Thyroid gland (tissue), 4 donors: ENCODE data around the gene CDC42EP4. TPM values are rescaled to one million over a fixed set of nuclear protein-coding genes. Genes with fewer than 3 reads are reported as not detected.

ENCODE experiments used
- DNase-seq, 2 donors: peaks; one replicate each; pipeline ENCODE4 v3.0.0-alpha.2; 2019
- H3K27ac ChIP-seq, 3 donors: fragments of 200-600 bp; sonication (generic); 1 replicate in 2 of 3; 2 replicates in 1 of 3; pipeline ENCODE4 v1.5.1; 2016 to 2019; ENCODE audit warnings: mild to moderate bottlenecking in 1 of 3, moderate library complexity in 1 of 3
- H3K27me3 ChIP-seq: fragments of 200-600 bp; sonication (generic); one replicate; pipeline ENCODE4 v1.5.1; 2019
- H3K36me3 ChIP-seq, 2 donors: fragments of 200-600 bp; sonication (generic); one replicate each; pipeline ENCODE4 v1.5.1; 2016 to 2019
- H3K4me1 ChIP-seq, 2 donors: fragments of 200-600 bp; sonication (generic); one replicate each; pipeline ENCODE4 v1.5.1; 2017 to 2019
- H3K4me3 ChIP-seq, 3 donors: fragments of 200-600 bp; sonication (generic); replicated peaks in 1 of 3; 1 replicate in 2 of 3; 2 replicates in 1 of 3; pipeline ENCODE4 v1.5.1; 2016; ENCODE audit warnings: mild to moderate bottlenecking in 1 of 3
- H3K9me3 ChIP-seq: fragments of 200-600 bp; sonication (generic); one replicate; pipeline ENCODE4 v1.5.1; 2017
- POLR2A ChIP-seq, 2 donors: fragments of 450-650 bp; IDR thresholded peaks; one replicate each; pipeline ENCODE4 v1.6.1; 2017; ENCODE audit warnings: antibody characterized with exemption in 2 of 2, mild to moderate bottlenecking in 2 of 2, moderate library complexity in 1 of 2
- WGBS, 2 donors: methylation state at CpG; one replicate each; pipeline ENCODE4 v1.1.5; 2017; 5-methylcytosine and 5-hydroxymethylcytosine counted together
- intact Hi-C: fragments of 100-400 bp; cut with DNase I; formaldehyde crosslinking; loops from one replicate; pipeline ENCODE4 v1.15.1; 2023
- total RNA-seq, 4 donors: library from RNA; depleted of rRNA; stranded (reverse); fragments of >200 nt; gene quantifications; one replicate each; pipeline ENCODE4 v1.2.3, GENCODE V29; 2016
- TF ChIP-seq, protein P1 (sequence below), 6 experiments: fragments of 200-600 bp in 3 of 6; fragments of 450-650 bp in 3 of 6; sonication (generic) in 3 of 6; IDR thresholded peaks; one replicate each; pipeline ENCODE4 v1.5.1; 2016 to 2019; ENCODE audit warnings: antibody characterized with exemption in 6 of 6, mild to moderate bottlenecking in 2 of 6, inconsistent platforms in 1 of 6, moderate library complexity in 1 of 6

Gene CDC42EP4
- total RNA-seq, 4 donors from 2014 or later: 68.7 to 172 (median 97.3) TPM

- intact Hi-C loops: no loop called here
- Histone ChIP-seq H3K4me3 (no peak overlapping the region), H3K9me3 (no peaks in the 10 kb centered on the region), H3K4me1 (no peaks in the 10 kb centered on the region), H3K36me3 (no peaks in the 10 kb centered on the region), H3K27me3 (no peaks in the 10 kb centered on the region), H3K27ac (no peak overlapping the region)
- DNase-seq: no peak
- TF ChIP-seq POLR2A (IDR thresholded peaks at IDR 0.05): no peak
- WGBS, 2 donors: 79 to 89% methylated on average over 12 to 17 of the region's 19 CpGs
These were observed 49.7 kb downstream of the CDC42EP4 start for GRCh38 chr17:73261952-73262675.

DNA sequence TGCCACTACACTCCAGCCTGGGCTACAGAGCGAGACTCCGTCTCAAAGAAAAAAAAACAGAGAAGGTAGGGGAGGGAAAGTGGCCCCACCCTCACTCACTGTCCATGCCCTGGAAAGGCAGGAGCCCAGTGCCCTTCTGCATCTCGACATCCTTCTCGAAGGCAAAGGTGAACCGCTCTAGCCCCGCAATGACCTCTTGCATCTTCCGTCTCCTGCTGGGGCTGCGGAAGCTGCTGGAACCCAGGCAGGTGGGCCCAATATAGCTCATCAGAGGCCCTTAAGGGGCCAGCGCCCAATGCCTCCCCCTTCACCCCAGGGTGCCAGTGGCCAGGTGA, 50.2 kb downstream of the CDC42EP4 start, which contains the start of gene CPSF4L:
CPSF4L (minus strand) TSS at position 264 of the 335 bp plus-strand sequence; CDS start at position 202, 62 bp downstream.
- no peaks in the 10 kb centered on the region for H3K27me3 ChIP-seq
- TF ChIP-seq, protein P1, sequence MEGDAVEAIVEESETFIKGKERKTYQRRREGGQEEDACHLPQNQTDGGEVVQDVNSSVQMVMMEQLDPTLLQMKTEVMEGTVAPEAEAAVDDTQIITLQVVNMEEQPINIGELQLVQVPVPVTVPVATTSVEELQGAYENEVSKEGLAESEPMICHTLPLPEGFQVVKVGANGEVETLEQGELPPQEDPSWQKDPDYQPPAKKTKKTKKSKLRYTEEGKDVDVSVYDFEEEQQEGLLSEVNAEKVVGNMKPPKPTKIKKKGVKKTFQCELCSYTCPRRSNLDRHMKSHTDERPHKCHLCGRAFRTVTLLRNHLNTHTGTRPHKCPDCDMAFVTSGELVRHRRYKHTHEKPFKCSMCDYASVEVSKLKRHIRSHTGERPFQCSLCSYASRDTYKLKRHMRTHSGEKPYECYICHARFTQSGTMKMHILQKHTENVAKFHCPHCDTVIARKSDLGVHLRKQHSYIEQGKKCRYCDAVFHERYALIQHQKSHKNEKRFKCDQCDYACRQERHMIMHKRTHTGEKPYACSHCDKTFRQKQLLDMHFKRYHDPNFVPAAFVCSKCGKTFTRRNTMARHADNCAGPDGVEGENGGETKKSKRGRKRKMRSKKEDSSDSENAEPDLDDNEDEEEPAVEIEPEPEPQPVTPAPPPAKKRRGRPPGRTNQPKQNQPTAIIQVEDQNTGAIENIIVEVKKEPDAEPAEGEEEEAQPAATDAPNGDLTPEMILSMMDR (IDR thresholded peaks at IDR 0.05): no peak
- TF ChIP-seq POLR2A (IDR thresholded peaks at IDR 0.05): no peak
- no peaks in the 10 kb centered on the region for H3K36me3 ChIP-seq
- no peak within 1 kb of the TSS for H3K4me3 ChIP-seq
- no peak within 1 kb of the TSS for H3K27ac ChIP-seq
- 95 to 99% methylated on average over 7 to 8 of the region's 9 CpGs for WGBS, 2 donors
- intact Hi-C loops: no loop called here
- H3K4me1 ChIP-seq: no peaks in the 10 kb centered on the region
- DNase-seq: no peak
- no peaks in the 10 kb centered on the region for H3K9me3 ChIP-seq

GRCh38 chr17:73257516-73257915, 54.3 kb downstream of the CDC42EP4 start:
- intact Hi-C loops: no loop called here
- no peaks in the 10 kb centered on the region for H3K27me3 ChIP-seq
- H3K27ac ChIP-seq: no peak overlapping the region
- peak; percentile 17 to 30 for DNase-seq
- no peaks in the 10 kb centered on the region for H3K36me3 ChIP-seq
- WGBS, 2 donors: 74 to 87% methylated on average over 5 to 6 of the region's 6 CpGs
- TF ChIP-seq, protein P1 (IDR thresholded peaks at IDR 0.05): no peak
- TF ChIP-seq POLR2A (IDR thresholded peaks at IDR 0.05): no peak
- no peaks in the 10 kb centered on the region for H3K9me3 ChIP-seq
- H3K4me1 ChIP-seq: peaks cover 0 to 5% of the 10 kb centered on the region in 2 donors
- no peak overlapping the region for H3K4me3 ChIP-seq

DNA sequence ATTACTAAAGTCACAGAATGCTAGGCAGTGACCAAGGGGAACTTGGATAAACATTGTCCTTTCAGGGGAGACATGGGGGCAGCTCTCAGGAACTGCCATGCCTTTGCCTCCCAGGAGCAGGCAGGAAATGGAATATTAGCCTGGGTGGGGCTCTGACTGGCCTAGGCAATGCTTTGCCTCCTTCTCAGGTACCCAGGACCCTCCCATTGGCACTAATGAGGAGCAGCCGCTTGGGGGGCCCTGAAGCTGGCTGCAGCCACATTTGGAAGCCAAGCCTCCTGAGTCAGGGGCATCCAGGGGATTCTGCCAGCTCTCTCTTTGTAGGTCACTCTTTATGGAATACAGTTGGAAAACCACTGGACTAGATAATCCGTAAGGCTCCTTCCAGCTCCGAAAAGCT, 55.6 kb downstream of the CDC42EP4 start:
- intact Hi-C loops: no loop called here
- H3K9me3 ChIP-seq: no peaks in the 10 kb centered on the region
- no peaks in the 10 kb centered on the region for H3K27me3 ChIP-seq
- no peaks in the 10 kb centered on the region for H3K36me3 ChIP-seq
- peaks cover 0 to 5% of the 10 kb centered on the region in 2 donors for H3K4me1 ChIP-seq
- WGBS, 2 donors: 91 to 97% methylated on average over 2 to 3 of the region's 3 CpGs
- no peak overlapping the region for H3K27ac ChIP-seq
- TF ChIP-seq, protein P1 (IDR thresholded peaks at IDR 0.05): no peak
- no peak for TF ChIP-seq POLR2A (IDR thresholded peaks at IDR 0.05)
- no peak for DNase-seq
- H3K4me3 ChIP-seq: no peak overlapping the region

GRCh38 chr17:73255671-73256181, 56.1 kb downstream of the CDC42EP4 start:
- intact Hi-C loops: loop anchor here (2.0 kb wide), 1 partner anchor 113 kb away; no protein-coding TSS in a partner anchor
- H3K27ac ChIP-seq: no peak overlapping the region

More at GRCh38 chr17:73255671-73256181, 56.1 kb downstream of the CDC42EP4 start:
- Histone ChIP-seq H3K9me3 (no peaks in the 10 kb centered on the region), H3K4me3 (no peak overlapping the region), H3K4me1 (peaks cover 0 to 5% of the 10 kb centered on the region in 2 donors), H3K36me3 (no peaks in the 10 kb centered on the region), H3K27me3 (no peaks in the 10 kb centered on the region)
- no peak for TF ChIP-seq POLR2A (IDR thresholded peaks at IDR 0.05)
- TF ChIP-seq, protein P1 (IDR thresholded peaks at IDR 0.05): peak; percentile 88 to 99 (median 96)
- peak; percentile 38 to 47 for DNase-seq
- WGBS, 2 donors: 6 to 8% methylated on average over 8 of the region's 8 CpGs
